K562 (cell line): Measurements from ENCODE around the gene KAT2B. TPM values are rescaled to one million over a fixed set of nuclear protein-coding genes. Genes with fewer than 3 reads are reported as not detected.

Source experiments
- ATF1 ChIP-seq, 2 experiments: fragments of 450-650 bp in 1 of 2; IDR thresholded peaks; 2 replicates each; pipeline ENCODE4 v1.6.1; 2016; ENCODE audit warnings: missing compliant biosample characterization in 1 of 2, missing genetic modification characterization in 1 of 2
- BCL6 ChIP-seq: fragments of 250-450 bp; sonication (Bioruptor Pico); IDR thresholded peaks from 2 replicates; pipeline ENCODE4 v1.4.0; 2020
- ELF1 ChIP-seq: fragments of 200-800 bp; sonication (Bioruptor generic); IDR thresholded peaks from 2 replicates; pipeline ENCODE4 v1.6.1; 2016; ENCODE audit warnings: missing genetic modification characterization, missing compliant biosample characterization
- ELF4 ChIP-seq: fragments of 450-650 bp; formaldehyde crosslinking; IDR thresholded peaks from 2 replicates; pipeline ENCODE4 v1.4.0; 2022; ENCODE audit warnings: missing genetic modification characterization
- FOXP1 ChIP-seq: sonication (generic); formaldehyde crosslinking; IDR thresholded peaks from 2 replicates; pipeline ENCODE4 v1.8.0; 2022; ENCODE audit warnings: mild to moderate bottlenecking, missing genetic modification reagents
- ILK ChIP-seq: fragments of 450-650 bp; IDR thresholded peaks from 2 replicates; pipeline ENCODE4 v1.6.1; 2016; ENCODE audit warnings: missing genetic modification characterization, low read depth, mild to moderate bottlenecking, missing compliant biosample characterization, moderate library complexity, borderline replicate concordance
- KLF16 ChIP-seq: IDR thresholded peaks from 2 replicates; pipeline ENCODE4 v1.6.1; 2016; ENCODE audit warnings: antibody characterized with exemption
- NFE2 ChIP-seq: IDR thresholded peaks from 2 replicates; pipeline ENCODE4 v1.6.1; 2014; ENCODE audit warnings: antibody characterized with exemption, low read depth
- NR1H2 ChIP-seq: sonication (generic); formaldehyde crosslinking; IDR thresholded peaks from 2 replicates; pipeline ENCODE4 v1.4.0; 2020; ENCODE audit warnings: mild to moderate bottlenecking, missing genetic modification reagents
- PPARD ChIP-seq: fragments of 250-450 bp; sonication (Bioruptor Pico); IDR thresholded peaks from 2 replicates; pipeline ENCODE4 v1.8.0; 2022; ENCODE audit warnings: inconsistent platforms, mild to moderate bottlenecking, moderate library complexity
- PYGO2 ChIP-seq: fragments of 450-650 bp; IDR thresholded peaks from 2 replicates; pipeline ENCODE4 v1.6.1; 2016; ENCODE audit warnings: mild to moderate bottlenecking, missing genetic modification characterization, moderate library complexity, missing compliant biosample characterization
- RCOR1 ChIP-seq, 2 experiments: IDR thresholded peaks; 2 replicates each; pipeline ENCODE4 v1.6.1; 2012; ENCODE audit warnings: low read depth in 2 of 2, low read length in 2 of 2, borderline replicate concordance in 1 of 2, improper control_type of control experiment in 1 of 2
- SNIP1 ChIP-seq: fragments of 450-650 bp; IDR thresholded peaks from 2 replicates; pipeline ENCODE4 v1.7.1; 2017; ENCODE audit warnings: low read depth, mild to moderate bottlenecking
- SNRNP70 ChIP-seq: fragments of 200-400 bp; formaldehyde crosslinking; optimal IDR thresholded peaks from 2 replicates; pipeline ENCODE3; 2017; ENCODE audit warnings: low read depth, low read length
- SOX6 ChIP-seq: fragments of 450-650 bp; IDR thresholded peaks from 2 replicates; pipeline ENCODE4 v1.6.1; 2014; ENCODE audit warnings: mild to moderate bottlenecking
- TCFL5 ChIP-seq: fragments of 250-450 bp; sonication (Bioruptor Pico); conservative IDR thresholded peaks from 2 replicates; pipeline ENCODE4 v1.6.1; 2021; ENCODE audit warnings: mild to moderate bottlenecking, moderate library complexity, matching md5 sums
- THRAP3 ChIP-seq: fragments of 450-650 bp; IDR thresholded peaks from 2 replicates; pipeline ENCODE4 v1.6.1; 2016; ENCODE audit warnings: mild to moderate bottlenecking, inconsistent platforms, borderline replicate concordance
- ZZZ3 ChIP-seq: fragments of 450-650 bp; IDR thresholded peaks from 2 replicates; pipeline ENCODE4 v1.6.1; 2016; ENCODE audit warnings: antibody characterized with exemption, mild to moderate bottlenecking, moderate library complexity
- polyA plus RNA-seq, 8 experiments: library from polyadenylated mRNA; depleted of rRNA in 4 of 8; stranded (reverse) in 5 of 8; unstranded in 3 of 8; fragments of >200 nt; fragmentation: Nextera tagmentation in 2 of 8; fragmentation: Illumina TruSeq in 1 of 8; extraction: Ambion mirVana in 2 of 8; extraction: Trizol in 1 of 8; gene quantifications; 2 replicates each; pipeline versions ENCODE4 v1.2.1 to v1.2.3, GENCODE V29; 2011 to 2014; ENCODE audit warnings: inconsistent platforms in 1 of 8, missing spikeins in 1 of 8
- total RNA-seq, 7 experiments: library from RNA; depleted of rRNA in 6 of 7; stranded (reverse); fragments of >200 nt in 6 of 7; fragmentation: Illumina TruSeq in 2 of 7; extraction: Trizol in 2 of 7; gene quantifications; 2 replicates each; pipeline versions ENCODE4 v1.2.1 to v1.2.3, GENCODE V29; 2011 to 2021; ENCODE audit warnings: low replicate concordance in 1 of 7
- TF ChIP-seq, protein P1 (sequence below): fragments of 450-650 bp; IDR thresholded peaks from 2 replicates; pipeline ENCODE4 v1.6.1; 2016; ENCODE audit warnings: low read depth, mild to moderate bottlenecking, moderate library complexity
- TF ChIP-seq, protein P2 (sequence below): fragments of 150-350 bp; conservative IDR thresholded peaks from 2 replicates; pipeline ENCODE4 v1.6.1; 2014; ENCODE audit warnings: low read length
- TF ChIP-seq, protein P3 (sequence below): fragments of 250-450 bp; sonication (Bioruptor Pico); IDR thresholded peaks from 2 replicates; pipeline ENCODE4 v1.4.0; 2020; ENCODE audit warnings: mild to moderate bottlenecking, moderate library complexity

KAT2B gene
- total and polyA plus RNA-seq, 9 of the 15 experiments (the other 6 are each of a cell fraction or from before 2014, with no cell fraction given) = 3.3 to 14.9 (median 12.2) TPM

DNA sequence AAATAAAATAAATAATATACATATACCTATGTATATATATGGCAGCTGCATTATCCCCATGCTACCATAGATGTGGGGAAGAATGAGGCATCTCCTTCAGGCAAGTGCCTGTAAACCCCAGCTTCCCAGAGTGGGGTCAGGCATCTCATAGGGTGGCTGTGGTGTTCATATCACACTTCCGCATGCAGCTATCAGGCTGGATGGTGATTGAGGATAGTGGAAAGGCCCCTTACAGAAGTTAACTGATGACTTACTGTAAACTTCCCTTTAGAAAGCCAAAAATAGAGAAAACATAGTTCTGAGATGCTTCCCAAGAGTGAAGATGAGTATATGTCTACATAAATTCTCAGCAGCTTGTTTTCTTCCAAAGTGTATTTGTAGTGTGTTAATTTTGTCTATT, 24.7 kb upstream of the KAT2B start (continued):
- TF ChIP-seq, protein P1, sequence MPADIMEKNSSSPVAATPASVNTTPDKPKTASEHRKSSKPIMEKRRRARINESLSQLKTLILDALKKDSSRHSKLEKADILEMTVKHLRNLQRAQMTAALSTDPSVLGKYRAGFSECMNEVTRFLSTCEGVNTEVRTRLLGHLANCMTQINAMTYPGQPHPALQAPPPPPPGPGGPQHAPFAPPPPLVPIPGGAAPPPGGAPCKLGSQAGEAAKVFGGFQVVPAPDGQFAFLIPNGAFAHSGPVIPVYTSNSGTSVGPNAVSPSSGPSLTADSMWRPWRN = no peak
- TF ChIP-seq KLF16 (peak; percentile 61), BCL6 (CRISPR knock-in tag) (no peak), ATF1 (CRISPR knock-in tag; IDR thresholded peaks at IDR 0.05) (no peak), ATF1 (tag; IDR thresholded peaks at IDR 0.05) (no peak), ILK (no peak), ELF1 (peak; percentile 53; the same call in 1 of the 2 replicates), NFE2 (no peak), SOX6 (0 out of 2 replicates have a peak, but pooled peaks have one; percentile 30), PYGO2 (tag) (no peak), FOXP1 (no peak), PPARD (CRISPR knock-in tag) (no peak), NR1H2 (CRISPR knock-in tag) (no peak), ZZZ3 (no peak), THRAP3 (no peak), ELF4 (CRISPR knock-in tag) (0 out of 2 replicates have a peak, but pooled peaks have one; percentile 11), SNIP1 (no peak), RCOR1 (IDR thresholded peaks at IDR 0.05; ENCODE audit: borderline replicate concordance in 1 of 2, low read depth in 2 of 2, low read length in 2 of 2) (peak in 1 of 2 experiments; percentile 91; a peak in 2 of 4 replicates), TCFL5 (CRISPR knock-in tag) (no peak), SNRNP70 (no peak)
- TF ChIP-seq, protein P2, sequence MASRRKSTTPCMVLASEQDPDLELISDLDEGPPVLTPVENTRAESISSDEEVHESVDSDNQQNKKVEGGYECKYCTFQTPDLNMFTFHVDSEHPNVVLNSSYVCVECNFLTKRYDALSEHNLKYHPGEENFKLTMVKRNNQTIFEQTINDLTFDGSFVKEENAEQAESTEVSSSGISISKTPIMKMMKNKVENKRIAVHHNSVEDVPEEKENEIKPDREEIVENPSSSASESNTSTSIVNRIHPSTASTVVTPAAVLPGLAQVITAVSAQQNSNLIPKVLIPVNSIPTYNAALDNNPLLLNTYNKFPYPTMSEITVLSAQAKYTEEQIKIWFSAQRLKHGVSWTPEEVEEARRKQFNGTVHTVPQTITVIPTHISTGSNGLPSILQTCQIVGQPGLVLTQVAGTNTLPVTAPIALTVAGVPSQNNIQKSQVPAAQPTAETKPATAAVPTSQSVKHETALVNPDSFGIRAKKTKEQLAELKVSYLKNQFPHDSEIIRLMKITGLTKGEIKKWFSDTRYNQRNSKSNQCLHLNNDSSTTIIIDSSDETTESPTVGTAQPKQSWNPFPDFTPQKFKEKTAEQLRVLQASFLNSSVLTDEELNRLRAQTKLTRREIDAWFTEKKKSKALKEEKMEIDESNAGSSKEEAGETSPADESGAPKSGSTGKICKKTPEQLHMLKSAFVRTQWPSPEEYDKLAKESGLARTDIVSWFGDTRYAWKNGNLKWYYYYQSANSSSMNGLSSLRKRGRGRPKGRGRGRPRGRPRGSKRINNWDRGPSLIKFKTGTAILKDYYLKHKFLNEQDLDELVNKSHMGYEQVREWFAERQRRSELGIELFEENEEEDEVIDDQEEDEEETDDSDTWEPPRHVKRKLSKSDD = no peak
- TF ChIP-seq, protein P3, sequence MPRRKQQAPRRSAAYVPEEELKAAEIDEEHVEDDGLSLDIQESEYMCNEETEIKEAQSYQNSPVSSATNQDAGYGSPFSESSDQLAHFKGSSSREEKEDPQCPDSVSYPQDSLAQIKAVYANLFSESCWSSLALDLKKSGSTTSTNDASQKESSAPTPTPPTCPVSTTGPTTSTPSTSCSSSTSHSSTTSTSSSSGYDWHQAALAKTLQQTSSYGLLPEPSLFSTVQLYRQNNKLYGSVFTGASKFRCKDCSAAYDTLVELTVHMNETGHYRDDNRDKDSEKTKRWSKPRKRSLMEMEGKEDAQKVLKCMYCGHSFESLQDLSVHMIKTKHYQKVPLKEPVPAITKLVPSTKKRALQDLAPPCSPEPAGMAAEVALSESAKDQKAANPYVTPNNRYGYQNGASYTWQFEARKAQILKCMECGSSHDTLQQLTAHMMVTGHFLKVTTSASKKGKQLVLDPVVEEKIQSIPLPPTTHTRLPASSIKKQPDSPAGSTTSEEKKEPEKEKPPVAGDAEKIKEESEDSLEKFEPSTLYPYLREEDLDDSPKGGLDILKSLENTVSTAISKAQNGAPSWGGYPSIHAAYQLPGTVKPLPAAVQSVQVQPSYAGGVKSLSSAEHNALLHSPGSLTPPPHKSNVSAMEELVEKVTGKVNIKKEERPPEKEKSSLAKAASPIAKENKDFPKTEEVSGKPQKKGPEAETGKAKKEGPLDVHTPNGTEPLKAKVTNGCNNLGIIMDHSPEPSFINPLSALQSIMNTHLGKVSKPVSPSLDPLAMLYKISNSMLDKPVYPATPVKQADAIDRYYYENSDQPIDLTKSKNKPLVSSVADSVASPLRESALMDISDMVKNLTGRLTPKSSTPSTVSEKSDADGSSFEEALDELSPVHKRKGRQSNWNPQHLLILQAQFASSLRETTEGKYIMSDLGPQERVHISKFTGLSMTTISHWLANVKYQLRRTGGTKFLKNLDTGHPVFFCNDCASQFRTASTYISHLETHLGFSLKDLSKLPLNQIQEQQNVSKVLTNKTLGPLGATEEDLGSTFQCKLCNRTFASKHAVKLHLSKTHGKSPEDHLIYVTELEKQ (CRISPR knock-in tag) = no peak
